ENCODE results near the gene RASSF7.

RASSF7 gene

DNA sequence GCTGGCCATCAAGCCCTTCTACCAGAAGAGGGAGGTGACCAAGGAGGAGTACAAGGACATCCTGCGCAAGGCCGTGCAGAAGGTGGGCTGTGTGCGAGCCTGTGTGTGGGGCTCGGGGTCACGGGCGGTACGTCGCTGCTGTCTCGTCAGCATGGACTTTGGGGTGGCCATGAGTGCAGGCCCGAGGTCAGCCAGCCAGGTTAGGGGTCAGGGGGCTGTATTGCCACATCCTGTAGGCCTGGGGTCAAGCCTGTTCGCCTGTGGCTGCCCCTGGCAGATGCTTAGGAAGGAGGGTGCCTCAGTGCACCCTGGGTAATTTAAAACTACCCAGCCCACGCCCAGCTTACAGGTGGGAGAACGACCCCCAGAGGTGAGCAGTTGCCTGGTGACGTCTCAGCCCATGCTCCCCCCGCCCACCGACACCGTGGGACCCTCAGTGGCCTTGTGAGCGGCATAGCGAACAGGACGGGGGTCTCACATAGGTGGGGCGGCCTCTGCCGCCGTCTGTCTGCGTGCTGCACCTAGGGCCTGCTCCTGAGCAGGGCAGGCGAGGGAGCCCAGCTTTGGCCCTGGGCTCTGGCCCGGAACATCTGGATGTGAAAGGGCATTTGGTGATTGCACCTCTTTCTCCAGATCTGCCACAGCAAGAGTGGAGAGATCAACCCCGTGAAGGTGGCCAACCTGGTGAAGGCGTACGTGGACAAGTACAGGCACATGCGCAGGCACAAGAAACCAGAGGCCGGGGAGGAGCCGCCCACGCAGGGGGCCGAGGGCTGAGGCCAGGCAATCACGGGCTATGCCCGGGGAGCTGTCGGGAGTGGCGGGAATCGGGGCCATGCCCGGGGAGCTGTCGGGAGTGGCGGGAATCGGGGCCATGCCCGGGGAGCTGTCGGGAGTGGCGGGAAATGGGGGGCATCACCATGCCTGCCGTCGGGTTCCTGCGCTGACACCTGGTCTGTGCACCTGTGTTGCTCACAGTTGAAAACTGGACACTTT, 50.5 kb downstream of the RASSF7 start:
- DNase-seq, result no peak

DNA sequence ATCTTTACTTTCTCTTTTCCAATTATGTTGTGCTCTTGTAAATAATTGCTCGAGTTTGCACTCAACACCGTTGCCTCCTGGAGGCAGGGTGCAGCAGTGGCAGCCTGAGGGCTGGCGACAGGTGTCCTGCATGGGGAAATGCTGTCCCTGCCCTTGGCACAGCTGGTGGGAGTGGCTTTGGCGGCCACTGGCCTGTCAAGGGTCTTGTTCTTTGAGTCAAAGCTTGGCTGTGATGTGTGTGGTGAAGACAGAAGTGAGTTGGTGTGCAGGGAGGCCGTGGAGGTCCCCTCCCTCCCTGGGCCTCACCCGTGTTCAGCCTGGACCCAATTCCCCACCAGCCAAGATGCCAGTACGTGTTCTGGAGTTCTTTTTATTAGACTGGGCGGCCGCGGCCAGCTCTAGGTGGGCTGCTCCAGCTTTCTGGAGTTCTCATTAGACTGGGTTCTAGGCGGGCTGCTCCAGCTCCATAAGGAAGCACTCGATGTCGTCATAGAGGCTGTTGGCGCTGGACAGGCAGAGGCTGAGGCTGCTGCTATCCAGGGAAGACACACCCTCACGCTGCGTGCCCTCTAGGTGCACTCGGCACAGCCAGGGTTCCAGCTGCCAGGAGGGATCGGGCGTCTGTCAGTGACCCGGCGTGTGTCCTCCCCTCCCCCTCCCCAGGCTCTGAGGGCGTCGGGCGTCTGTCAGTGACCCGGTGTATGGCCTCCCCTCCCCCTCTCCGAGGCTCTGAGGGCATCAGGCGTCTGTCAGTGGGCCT, 51.6 kb downstream of the RASSF7 start:
- DNase-seq, result no peak

DNA sequence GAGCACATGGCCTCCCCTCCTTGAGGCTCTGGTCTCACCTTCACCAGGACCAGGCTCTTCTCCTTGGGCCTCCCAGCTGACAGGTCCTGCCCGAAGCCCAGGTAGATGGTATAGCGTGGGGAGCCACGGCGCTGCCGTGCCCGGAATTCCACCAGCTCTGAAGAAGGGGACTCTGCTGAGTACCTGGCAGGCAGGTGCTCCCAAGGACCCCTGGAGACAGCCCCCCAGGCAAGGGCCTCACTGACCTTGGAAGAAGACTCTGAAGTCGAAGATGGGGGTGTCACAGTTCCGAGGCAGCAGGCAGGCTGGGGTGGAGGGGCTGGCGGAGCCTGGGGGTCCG, 52.2 kb downstream of the RASSF7 start:
- no peak for DNase-seq

DNA sequence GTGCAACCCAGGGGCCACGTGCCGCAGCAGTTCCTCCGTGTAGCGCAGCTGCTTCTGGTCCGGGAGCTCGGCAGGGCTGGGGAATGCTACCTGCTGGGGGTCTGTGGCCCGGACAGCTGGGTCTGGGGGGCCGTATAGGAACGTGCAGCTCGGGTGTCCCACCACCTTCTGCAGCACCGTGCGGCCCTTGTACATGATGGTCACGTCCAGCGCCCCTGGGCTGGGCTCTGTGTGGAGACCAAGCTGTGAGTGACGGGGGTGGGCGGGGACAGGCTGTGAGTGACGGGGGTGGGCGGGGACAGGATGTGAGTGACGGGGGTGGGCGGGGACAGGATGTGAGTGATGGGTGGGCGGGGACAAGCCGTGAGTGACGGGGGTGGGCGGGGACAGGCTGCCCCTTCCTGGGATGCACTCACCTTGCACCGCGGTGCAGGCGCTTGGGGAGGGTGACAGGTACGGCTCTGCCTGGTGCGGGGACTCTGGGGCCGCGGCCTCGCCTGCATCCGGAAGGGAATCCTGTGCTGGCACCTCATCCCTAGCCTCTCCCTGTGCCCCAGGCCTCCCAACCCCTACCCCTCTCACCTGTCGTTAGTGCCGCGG, 52.7 kb downstream of the RASSF7 start:
- DNase-seq, result no peak
